Measurements from ENCODE around the gene CNTNAP1. TPM values are rescaled to one million over a fixed set of nuclear protein-coding genes. Genes with fewer than 3 reads are reported as not detected.

CNTNAP1 gene
- total and polyA plus RNA-seq, 9 of the 15 experiments (the other 6 are each of a cell fraction or from before 2014, with no cell fraction given), result 0.10 to 1.8 (median 0.62) TPM

DNA sequence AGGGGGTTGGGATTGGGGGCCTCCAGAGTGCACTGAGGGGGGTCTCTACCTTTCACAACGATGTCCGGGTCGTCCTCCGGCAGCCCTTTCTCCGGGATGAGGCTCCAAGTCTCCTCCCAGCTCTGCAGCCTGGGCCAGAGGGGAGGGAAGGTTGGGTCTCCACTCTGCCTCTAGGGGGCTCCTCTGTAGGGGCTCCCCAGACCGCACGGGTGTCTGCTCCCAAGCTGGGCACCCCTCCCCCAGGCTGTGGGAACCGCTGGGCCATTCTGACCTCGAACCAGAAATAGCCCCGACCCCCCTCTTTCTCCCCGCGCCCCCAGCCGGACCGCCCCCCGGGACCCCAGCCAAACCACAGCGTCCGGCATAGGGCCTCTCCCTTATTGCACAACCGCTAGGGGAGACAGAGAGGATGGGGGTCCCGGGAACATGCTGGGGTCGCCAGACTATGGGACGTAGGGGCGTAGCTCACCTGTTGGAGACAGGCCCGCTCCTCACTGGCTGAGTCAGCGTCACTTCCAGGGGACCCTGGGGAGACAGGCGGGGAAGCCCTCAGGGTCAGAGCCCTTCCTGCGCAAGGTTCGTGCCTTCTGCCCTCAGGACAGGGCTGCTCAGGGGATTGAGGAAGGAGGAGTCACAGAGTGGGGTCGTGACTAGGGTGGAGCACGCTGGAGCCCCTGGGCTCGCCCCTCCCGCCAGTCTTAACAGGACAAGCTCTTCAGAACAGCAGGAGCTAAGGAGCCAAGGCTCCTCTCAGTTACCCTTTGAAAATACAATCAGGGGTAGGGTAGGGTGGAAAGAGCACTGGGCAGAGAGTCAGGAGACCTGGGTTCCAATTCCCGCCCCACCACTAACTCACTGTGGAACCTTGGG is 8.2 kb upstream of the CNTNAP1 start (continued):
- TF ChIP-seq POLR2G (IDR thresholded peaks at IDR 0.05; ENCODE audit: low read depth, low read length), result no peak; the same call in 1 of the 2 replicates
- no peak for TF ChIP-seq ZBTB43 (CRISPR knock-in tag; IDR thresholded peaks at IDR 0.05)

- BruUV-seq (replicated peaks), result no TSS peak
- peak in 1 of 4 experiments; percentile 39 for DNase-seq (ENCODE audit: extremely low read depth in 1 of 4, low spot score in 3 of 4)
- Histone ChIP-seq H3K27ac (ENCODE audit: extremely low read depth, low read depth, low read length) (peak overlapping the region; percentile 48; the same call in 2 of the 3 replicates), H3K9ac (ENCODE audit: insufficient read depth in 1 of 2, low read depth in 2 of 2, low read length in 2 of 2) (peak overlapping the region; percentile 51 to 94), H3K4me3 (peak overlapping the region; percentile 61), H3K36me3 (ENCODE audit: control insufficient read depth, insufficient read depth, low read length) (peaks cover 41% of the 10 kb centered on the region; the same call in 1 of the 3 replicates), H4K20me1 (replicated peaks; ENCODE audit: control insufficient read depth, insufficient read depth, low read length) (peaks cover 5% of the 10 kb centered on the region), H3K4me2 (ENCODE audit: insufficient read depth, low read length) (peak overlapping the region; percentile 85), H3K79me2 (ENCODE audit: control insufficient read depth, insufficient read depth, low read length) (peaks cover 36% of the 10 kb centered on the region), H3K9me1 (ENCODE audit: control insufficient read depth, insufficient read depth, low read length) (no peaks in the 10 kb centered on the region), H3K27me3 (ENCODE audit: control insufficient read depth in 2 of 2, insufficient read depth in 2 of 2, low read length in 2 of 2) (no peaks in the 10 kb centered on the region), H2AFZ (ENCODE audit: low read depth, low read length) (no peak overlapping the region), H3K9me3 (replicated peaks; ENCODE audit: control insufficient read depth, insufficient read depth, low read depth, low read length) (no peaks in the 10 kb centered on the region), H3K4me1 (replicated peaks in 1 of 2; ENCODE audit: control insufficient read depth in 2 of 2, insufficient read depth in 2 of 2, low read length in 2 of 2) (peaks cover 26 to 74% of the 10 kb centered on the region in 2 experiments)
- no peak for ATAC-seq
- intact Hi-C loops (cut with micrococcal nuclease) (loop anchor here (5.0 kb wide), 1 partner anchor 68 kb away; the partner anchor contains the start of genes RETREG3 and TUBG1), in situ Hi-C loops (cut with MboI) (no loop called here)
- POLR2A ChIA-PET, result interaction anchor here (0.6 kb wide), 1 partner anchor 149 kb away, joined by 3 read pairs; the partner anchor contains the start of gene BECN1
- FAIRE-seq, result peak; percentile 75
- 69% methylated on average over 4 of the region's 9 CpGs for WGBS (ENCODE audit: insufficient coverage, low coverage, missing lambda C conversion rate)
- peak in 1 of 2 experiments; percentile 59; a peak in 1 of 4 replicates for TF ChIP-seq KDM1A (IDR thresholded peaks at IDR 0.05)
- TF ChIP-seq FOXK1 (CRISPR knock-in tag; IDR thresholded peaks at IDR 0.05; ENCODE audit: borderline replicate concordance), result no peak
- CTCF ChIA-PET (ENCODE audit: low intra/inter-chr PET ratio), result no interaction called here
Measured at GRCh38 chr17:42674755-42675347, 7.5 kb upstream of the CNTNAP1 start.

All from K562 (cell line).